DND-41 (cell line): Measurements from ENCODE around the gene LENG9.
A peak's percentile ranks its signal among the peaks of the same experiment; 100 is the strongest.
"Not testable (repeated sequence)": the region's sequence is repeated elsewhere in the genome, so short reads cannot be mapped to it uniquely, and the experiment has no call there.

Source experiments
- ATAC-seq: fragments of 200-7000 bp; cut with Tn5 transposase; 3 replicates; pipeline ENCODE4 v1.9.1; 2021; ENCODE audit warnings: low read depth; ENCODE audit not compliant: insufficient read depth
- DNase-seq: peaks from one replicate; pipeline ENCODE4 v3.0.0-alpha.2; 2020
- H2AFZ ChIP-seq: 2 replicates; pipeline ENCODE4 v1.6.0; 2012; ENCODE audit warnings: low read depth, low read length
- H3K27ac ChIP-seq: 2 replicates; pipeline ENCODE4 v1.5.1; 2012; ENCODE audit warnings: low read length, inconsistent platforms
- H3K27me3 ChIP-seq: fragments of 200-600 bp; sonication (generic); 2 replicates; pipeline ENCODE4 v1.6.0; 2012; ENCODE audit warnings: low read length, mild to moderate bottlenecking, inconsistent platforms; ENCODE audit not compliant: insufficient read depth, poor library complexity
- H3K36me3 ChIP-seq: 2 replicates; pipeline ENCODE4 v1.5.1; 2012; ENCODE audit warnings: low read length, inconsistent platforms; ENCODE audit not compliant: insufficient read depth
- H3K4me1 ChIP-seq: 2 replicates; pipeline ENCODE4 v1.5.1; 2012; ENCODE audit warnings: mild to moderate bottlenecking, low read length; ENCODE audit not compliant: insufficient read depth
- H3K4me2 ChIP-seq: 2 replicates; pipeline ENCODE4 v1.6.0; 2012; ENCODE audit warnings: mild to moderate bottlenecking, moderate library complexity, low read length, inconsistent platforms; ENCODE audit not compliant: insufficient read depth
- H3K4me3 ChIP-seq, 2 experiments: fragments of 200-600 bp in 1 of 2; shearing (Covaris generic) in 1 of 2; 2 replicates each; pipeline ENCODE4 v1.5.1; 2012 to 2016; ENCODE audit warnings: inconsistent platforms in 2 of 2, low read length in 2 of 2, mild to moderate bottlenecking in 2 of 2, low read depth in 1 of 2, moderate library complexity in 1 of 2
- H3K79me2 ChIP-seq: 2 replicates; pipeline ENCODE4 v1.6.0; 2012; ENCODE audit warnings: low read length, inconsistent platforms; ENCODE audit not compliant: insufficient read depth
- H3K9ac ChIP-seq: 2 replicates; pipeline ENCODE4 v1.6.0; 2012; ENCODE audit warnings: low read depth, mild to moderate bottlenecking, inconsistent platforms, low read length, moderate library complexity
- H3K9me3 ChIP-seq: 2 replicates; pipeline ENCODE4 v1.5.1; 2012; ENCODE audit warnings: low read length, moderate library complexity, mild to moderate bottlenecking, inconsistent platforms; ENCODE audit not compliant: insufficient read depth, severe bottlenecking
- H4K20me1 ChIP-seq: 2 replicates; pipeline ENCODE4 v1.6.0; 2012; ENCODE audit warnings: low read length; ENCODE audit not compliant: insufficient read depth
- CTCF ChIP-seq: IDR thresholded peaks from 2 replicates; pipeline ENCODE4 v1.5.1; 2012; ENCODE audit warnings: borderline replicate concordance, low read length, moderate library complexity, mild to moderate bottlenecking; ENCODE audit not compliant: poor library complexity, severe bottlenecking; ENCODE audit errors: extremely low read depth
- EZH2 ChIP-seq: IDR thresholded peaks from 3 replicates; pipeline ENCODE4 v1.6.1; 2012; ENCODE audit warnings: borderline replicate concordance, low read depth, mild to moderate bottlenecking, moderate library complexity, low read length, inconsistent platforms; ENCODE audit not compliant: severe bottlenecking

Gene LENG9

DNA sequence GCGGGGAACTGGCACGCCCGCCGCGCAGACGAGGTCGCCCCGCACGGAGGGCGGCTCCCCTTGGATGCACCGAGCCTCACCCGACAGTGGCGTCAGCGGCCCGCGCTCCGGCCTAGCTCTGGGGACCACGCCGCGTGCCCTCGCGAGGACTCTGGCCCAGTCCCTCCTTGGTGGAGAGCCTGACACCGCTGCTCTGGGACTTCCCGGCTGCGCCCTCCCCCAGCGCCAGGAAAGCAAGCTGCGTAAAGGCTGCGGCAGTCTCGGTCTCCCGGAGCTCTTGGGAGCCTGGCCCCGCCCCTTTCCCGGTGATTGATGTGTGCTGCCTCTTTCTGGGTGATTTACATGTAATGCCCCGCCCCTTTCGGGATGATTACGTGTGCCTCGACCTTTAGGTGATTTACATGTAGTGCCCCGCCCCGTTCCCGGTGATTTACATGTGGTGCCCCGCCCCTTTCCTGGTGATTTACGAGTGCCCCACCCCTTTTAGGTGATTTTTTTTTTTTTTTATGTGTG, at the start of gene LENG9:
TSS of gene LENG9 (minus strand) at position 248 of the 513 bp plus-strand sequence. CDS start 252 bp downstream, outside the sequence.
- Histone ChIP-seq H3K36me3 (peaks cover 42% of the 10 kb centered on the region), H3K27ac (no peak within 1 kb of the TSS), H3K4me1 (peaks cover 16% of the 10 kb centered on the region), H2AFZ (peak within 1 kb of the TSS; percentile 77), H3K9me3 (no peaks in the 10 kb centered on the region), H3K4me3 (peak within 1 kb of the TSS; percentile 35 to 62; a peak in 3 of 4 replicates), H3K9ac (peak within 1 kb of the TSS; percentile 52), H3K79me2 (peaks cover 10% of the 10 kb centered on the region; the same call in 1 of the 2 replicates), H3K4me2 (peak within 1 kb of the TSS; percentile 96), H3K27me3 (no peaks in the 10 kb centered on the region), H4K20me1 (peaks cover 42% of the 10 kb centered on the region)
- TF ChIP-seq EZH2 (no peak), CTCF (no peak)
- DNase-seq: peak; percentile 66
- peak; percentile 23; the same call in 2 of the 3 replicates for ATAC-seq

GRCh38 chr19:54509200-54509940, 45.8 kb upstream of the LENG9 start:
- not testable (repeated sequence) for H3K27me3 ChIP-seq, H3K9ac ChIP-seq, H3K9me3 ChIP-seq, H3K27ac ChIP-seq, H3K4me1 ChIP-seq, H3K36me3 ChIP-seq, H3K4me3 ChIP-seq, H3K4me2 ChIP-seq, H2AFZ ChIP-seq, DNase-seq, H3K79me2 ChIP-seq, H4K20me1 ChIP-seq
- peak; percentile 84 for ATAC-seq

GRCh38 chr19:54508487-54508886, 44.9 kb upstream of the LENG9 start:
- H3K27me3 ChIP-seq, H3K9me3 ChIP-seq, H2AFZ ChIP-seq, H3K36me3 ChIP-seq, H3K79me2 ChIP-seq, DNase-seq, H4K20me1 ChIP-seq, H3K4me2 ChIP-seq, H3K27ac ChIP-seq, H3K4me3 ChIP-seq, H3K9ac ChIP-seq, H3K4me1 ChIP-seq: not testable (repeated sequence)
- 0 out of 3 replicates have a peak, but pooled peaks have one; percentile 10 for ATAC-seq

- DNase-seq: no peak
- H3K79me2 ChIP-seq: 0 out of 2 replicates have a peak, but pooled peaks cover 2% of the 10 kb centered on the region
- no peak overlapping the region for H3K4me3 ChIP-seq
- no peak for ATAC-seq
- no peak overlapping the region for H2AFZ ChIP-seq
- H3K9me3 ChIP-seq: no peaks in the 10 kb centered on the region
- no peaks in the 10 kb centered on the region for H4K20me1 ChIP-seq
- H3K9ac ChIP-seq: no peak overlapping the region
- no peaks in the 10 kb centered on the region for H3K27me3 ChIP-seq
- no peaks in the 10 kb centered on the region for H3K36me3 ChIP-seq
- peaks cover under 1% of the 10 kb centered on the region; the same call in 1 of the 2 replicates for H3K4me1 ChIP-seq
- TF ChIP-seq CTCF (no peak), EZH2 (no peak)
- no peak overlapping the region for H3K27ac ChIP-seq
- no peak overlapping the region for H3K4me2 ChIP-seq
Measured at GRCh38 chr19:54507824-54508223, 44.2 kb upstream of the LENG9 start.

GRCh38 chr19:54507038-54507717, 43.6 kb upstream of the LENG9 start:
- ATAC-seq, H3K27me3 ChIP-seq: not testable (repeated sequence)

More at GRCh38 chr19:54507038-54507717, 43.6 kb upstream of the LENG9 start:
- not testable (repeated sequence) for H3K27ac ChIP-seq, H2AFZ ChIP-seq, H4K20me1 ChIP-seq, H3K4me3 ChIP-seq, DNase-seq, H3K4me1 ChIP-seq, H3K36me3 ChIP-seq, H3K9me3 ChIP-seq, H3K9ac ChIP-seq, H3K79me2 ChIP-seq, H3K4me2 ChIP-seq
